Upper lobe of right lung (tissue), 1 donor: ENCODE measurements around the gene NCAPG. TPM values are rescaled to one million over a fixed set of nuclear protein-coding genes. Genes with fewer than 3 reads are reported as not detected.

Experiments
- ATAC-seq: fragments of 200-7000 bp; cut with Tn5 transposase; one replicate; pipeline ENCODE4 v1.9.1; 2020; ENCODE audit warnings: mild to moderate bottlenecking, moderate library complexity
- DNase-seq: peaks from one replicate; pipeline ENCODE4 v3.0.0-alpha.2; 2020
- H3K27ac ChIP-seq: fragments of 200-600 bp; one replicate; pipeline ENCODE4 v1.8.0; 2022
- H3K27me3 ChIP-seq: fragments of 200-600 bp; one replicate; pipeline ENCODE4 v1.8.0; 2022; ENCODE audit warnings: mild to moderate bottlenecking
- H3K36me3 ChIP-seq: fragments of 200-600 bp; one replicate; pipeline ENCODE4 v1.8.0; 2022
- H3K4me1 ChIP-seq: fragments of 200-600 bp; one replicate; pipeline ENCODE4 v1.8.0; 2022
- H3K4me3 ChIP-seq: fragments of 200-600 bp; one replicate; pipeline ENCODE4 v1.8.0; 2022; ENCODE audit warnings: mild to moderate bottlenecking
- H3K9me3 ChIP-seq: fragments of 200-600 bp; one replicate; pipeline ENCODE4 v1.8.0; 2022
- intact Hi-C: fragments of 100-400 bp; cut with DNase I; formaldehyde crosslinking; loops from one replicate; pipeline ENCODE4 v1.11.0; 2022
- total RNA-seq: library from RNA; stranded (reverse); fragmentation: NEBNext Ultra II Directional; extraction: Animal tissue kit (Norgen Biotek cat#: 25700); gene quantifications from one replicate; pipeline ENCODE4 v1.2.1, GENCODE V29; 2021
- TF ChIP-seq, protein P1 (sequence below): fragments of 200-600 bp; IDR thresholded peaks from one replicate; pipeline ENCODE4 v1.8.0; 2022; ENCODE audit warnings: antibody characterized with exemption
- donor health status: DM: no; HTN: yes; CAD: no; lungs with severe emphysema.

Gene NCAPG
- total RNA-seq, 1 donor from 2014 or later, result 0.84 TPM

GRCh38 chr4:17786567-17786966 lies 24.2 kb upstream of the NCAPG start:
- ATAC-seq, result no peak
- Histone ChIP-seq H3K9me3 (peaks cover 1% of the 10 kb centered on the region), H3K27me3 (peaks cover 5% of the 10 kb centered on the region), H3K36me3 (no peaks in the 10 kb centered on the region), H3K4me3 (no peak overlapping the region), H3K27ac (no peak overlapping the region), H3K4me1 (no peaks in the 10 kb centered on the region)
- intact Hi-C loops, result no loop called here
- no peak for DNase-seq
- TF ChIP-seq, protein P1, sequence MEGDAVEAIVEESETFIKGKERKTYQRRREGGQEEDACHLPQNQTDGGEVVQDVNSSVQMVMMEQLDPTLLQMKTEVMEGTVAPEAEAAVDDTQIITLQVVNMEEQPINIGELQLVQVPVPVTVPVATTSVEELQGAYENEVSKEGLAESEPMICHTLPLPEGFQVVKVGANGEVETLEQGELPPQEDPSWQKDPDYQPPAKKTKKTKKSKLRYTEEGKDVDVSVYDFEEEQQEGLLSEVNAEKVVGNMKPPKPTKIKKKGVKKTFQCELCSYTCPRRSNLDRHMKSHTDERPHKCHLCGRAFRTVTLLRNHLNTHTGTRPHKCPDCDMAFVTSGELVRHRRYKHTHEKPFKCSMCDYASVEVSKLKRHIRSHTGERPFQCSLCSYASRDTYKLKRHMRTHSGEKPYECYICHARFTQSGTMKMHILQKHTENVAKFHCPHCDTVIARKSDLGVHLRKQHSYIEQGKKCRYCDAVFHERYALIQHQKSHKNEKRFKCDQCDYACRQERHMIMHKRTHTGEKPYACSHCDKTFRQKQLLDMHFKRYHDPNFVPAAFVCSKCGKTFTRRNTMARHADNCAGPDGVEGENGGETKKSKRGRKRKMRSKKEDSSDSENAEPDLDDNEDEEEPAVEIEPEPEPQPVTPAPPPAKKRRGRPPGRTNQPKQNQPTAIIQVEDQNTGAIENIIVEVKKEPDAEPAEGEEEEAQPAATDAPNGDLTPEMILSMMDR, result no peak

GRCh38 chr4:17787315-17787714 lies 23.5 kb upstream of the NCAPG start:
- ATAC-seq (no peak), DNase-seq (no peak)
- Histone ChIP-seq H3K27me3 (no peaks in the 10 kb centered on the region), H3K4me3 (no peak overlapping the region), H3K4me1 (no peaks in the 10 kb centered on the region), H3K27ac (no peak overlapping the region), H3K9me3 (peaks cover 3% of the 10 kb centered on the region), H3K36me3 (no peaks in the 10 kb centered on the region)
- intact Hi-C loops, result no loop called here
- TF ChIP-seq, protein P1, result no peak

- Histone ChIP-seq H3K27ac (no peak overlapping the region), H3K27me3 (no peaks in the 10 kb centered on the region), H3K36me3 (peaks cover 4% of the 10 kb centered on the region), H3K4me1 (no peaks in the 10 kb centered on the region), H3K4me3 (no peak overlapping the region), H3K9me3 (peaks cover 3% of the 10 kb centered on the region)
- no peak for DNase-seq
- TF ChIP-seq, protein P1, result no peak
- no peak for ATAC-seq
- intact Hi-C loops, result no loop called here
These were observed 21.8 kb upstream of the NCAPG start for GRCh38 chr4:17788956-17789355.

- no peak for DNase-seq
- intact Hi-C loops, result no loop called here
- H3K27ac ChIP-seq, result no peak overlapping the region
- no peaks in the 10 kb centered on the region for H3K4me1 ChIP-seq
- H3K4me3 ChIP-seq, result no peak overlapping the region
- H3K9me3 ChIP-seq, result peaks cover 3% of the 10 kb centered on the region
- no peaks in the 10 kb centered on the region for H3K27me3 ChIP-seq
- TF ChIP-seq, protein P1, result no peak
- H3K36me3 ChIP-seq, result peaks cover 22% of the 10 kb centered on the region
- ATAC-seq, result no peak
These were observed 16.0 kb upstream of the NCAPG start for GRCh38 chr4:17794730-17795129.

DNA sequence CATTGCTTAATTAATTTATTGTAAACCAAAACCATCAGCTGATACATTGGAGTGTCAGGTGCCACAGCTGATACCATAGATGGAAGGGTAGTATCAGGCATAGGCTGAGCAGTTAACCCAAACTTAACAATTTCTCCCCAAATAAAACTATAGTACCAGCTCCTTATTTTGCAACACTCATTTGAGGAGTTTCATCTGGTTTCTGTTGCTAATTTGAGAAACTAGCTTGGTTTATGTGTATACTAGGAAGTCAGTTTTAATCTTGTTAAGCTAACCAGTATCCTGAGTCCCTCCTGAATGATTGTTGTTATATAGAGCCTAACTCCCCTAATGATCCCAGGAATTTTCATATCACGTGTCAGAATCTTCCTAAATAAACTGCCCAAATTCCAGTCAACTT lies 13.0 kb upstream of the NCAPG start:
- no peak overlapping the region for H3K27ac ChIP-seq
- no peaks in the 10 kb centered on the region for H3K4me1 ChIP-seq
- H3K27me3 ChIP-seq, result no peaks in the 10 kb centered on the region
- H3K36me3 ChIP-seq, result peaks cover 50% of the 10 kb centered on the region
- no peak for ATAC-seq
- intact Hi-C loops, result no loop called here
- H3K4me3 ChIP-seq, result no peak overlapping the region
- TF ChIP-seq, protein P1, result no peak
- DNase-seq, result no peak
- no peaks in the 10 kb centered on the region for H3K9me3 ChIP-seq

- intact Hi-C loops, result no loop called here
- Histone ChIP-seq H3K36me3 (peaks cover 41% of the 10 kb centered on the region), H3K27ac (no peak overlapping the region), H3K4me3 (no peak overlapping the region), H3K9me3 (no peaks in the 10 kb centered on the region), H3K27me3 (no peaks in the 10 kb centered on the region), H3K4me1 (peaks cover 40% of the 10 kb centered on the region)
- TF ChIP-seq, protein P1, result no peak
- DNase-seq (no peak), ATAC-seq (no peak)
These were observed 5.1 kb upstream of the NCAPG start for GRCh38 chr4:17805580-17806155.
